Progenitor cell of endocrine pancreas (in vitro differentiated cells): Measurements from ENCODE around the gene ROCK1. TPM values are rescaled to one million over a fixed set of nuclear protein-coding genes. Genes with fewer than 3 reads are reported as not detected.

Source experiments
- DNase-seq: peaks from one replicate; pipeline ENCODE4 v3.0.0; 2021; ENCODE audit warnings: low spot score; ENCODE audit not compliant: unreplicated experiment
- H3K27ac Mint-ChIP-seq: 2 replicates; pipeline ENCODE4 v1.8.0; 2021; ENCODE audit warnings: mild to moderate bottlenecking, moderate library complexity, mixed read lengths
- H3K27me3 Mint-ChIP-seq: 2 replicates; pipeline ENCODE4 v1.8.0; 2021; ENCODE audit warnings: mixed read lengths
- H3K36me3 Mint-ChIP-seq: 2 replicates; pipeline ENCODE4 v1.8.0; 2022; ENCODE audit warnings: mixed read lengths; ENCODE audit not compliant: insufficient read depth
- H3K4me1 Mint-ChIP-seq: 2 replicates; pipeline ENCODE4 v1.8.0; 2021; ENCODE audit warnings: low read depth, mixed read lengths
- H3K4me3 Mint-ChIP-seq: 2 replicates; pipeline ENCODE4 v1.8.0; 2021; ENCODE audit warnings: low read depth, mild to moderate bottlenecking, moderate library complexity, mixed read lengths
- H3K9me3 Mint-ChIP-seq: 2 replicates; pipeline ENCODE4 v1.8.0; 2021; ENCODE audit warnings: low read depth, mixed read lengths
- total RNA-seq: library from RNA; stranded (reverse); gene quantifications from 2 replicates; pipeline ENCODE4 v1.2.1, GENCODE V29; 2021
- TF ChIP-seq, protein P1 (sequence below): fragments of 200-600 bp; sonication (generic); IDR thresholded peaks from one replicate; pipeline ENCODE4 v1.5.0; 2021; ENCODE audit warnings: antibody characterized with exemption, mild to moderate bottlenecking; ENCODE audit not compliant: unreplicated experiment

ROCK1 gene
- total RNA-seq, 1 donor from 2014 or later = 62.0 TPM

DNA sequence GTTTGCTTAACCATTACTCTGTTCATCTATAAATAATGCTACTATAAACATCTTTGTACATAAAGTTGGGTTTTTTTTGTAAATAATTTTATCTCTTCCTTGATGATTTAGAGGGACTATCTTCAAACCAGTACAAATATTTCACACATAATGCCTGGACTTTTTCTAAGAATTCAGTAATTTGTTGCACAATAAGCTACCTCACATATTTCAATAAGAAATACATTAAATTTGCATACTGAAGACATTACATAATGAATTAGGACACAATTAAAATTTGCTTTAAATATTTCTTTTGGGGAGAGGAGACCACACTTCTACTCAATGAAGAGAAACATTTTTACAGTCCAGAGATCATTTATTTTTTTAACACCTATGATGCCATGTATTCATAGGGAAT, 7.2 kb upstream of the ROCK1 start:
- no peak for DNase-seq
- H3K4me3 Mint-ChIP-seq = no peak overlapping the region
- H3K4me1 Mint-ChIP-seq = no peaks in the 10 kb centered on the region
- no peak overlapping the region for H3K27ac Mint-ChIP-seq
- TF ChIP-seq, protein P1, sequence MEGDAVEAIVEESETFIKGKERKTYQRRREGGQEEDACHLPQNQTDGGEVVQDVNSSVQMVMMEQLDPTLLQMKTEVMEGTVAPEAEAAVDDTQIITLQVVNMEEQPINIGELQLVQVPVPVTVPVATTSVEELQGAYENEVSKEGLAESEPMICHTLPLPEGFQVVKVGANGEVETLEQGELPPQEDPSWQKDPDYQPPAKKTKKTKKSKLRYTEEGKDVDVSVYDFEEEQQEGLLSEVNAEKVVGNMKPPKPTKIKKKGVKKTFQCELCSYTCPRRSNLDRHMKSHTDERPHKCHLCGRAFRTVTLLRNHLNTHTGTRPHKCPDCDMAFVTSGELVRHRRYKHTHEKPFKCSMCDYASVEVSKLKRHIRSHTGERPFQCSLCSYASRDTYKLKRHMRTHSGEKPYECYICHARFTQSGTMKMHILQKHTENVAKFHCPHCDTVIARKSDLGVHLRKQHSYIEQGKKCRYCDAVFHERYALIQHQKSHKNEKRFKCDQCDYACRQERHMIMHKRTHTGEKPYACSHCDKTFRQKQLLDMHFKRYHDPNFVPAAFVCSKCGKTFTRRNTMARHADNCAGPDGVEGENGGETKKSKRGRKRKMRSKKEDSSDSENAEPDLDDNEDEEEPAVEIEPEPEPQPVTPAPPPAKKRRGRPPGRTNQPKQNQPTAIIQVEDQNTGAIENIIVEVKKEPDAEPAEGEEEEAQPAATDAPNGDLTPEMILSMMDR = no peak
- peaks cover 4% of the 10 kb centered on the region for H3K27me3 Mint-ChIP-seq
- H3K9me3 Mint-ChIP-seq = no peaks in the 10 kb centered on the region
- no peaks in the 10 kb centered on the region for H3K36me3 Mint-ChIP-seq

DNA sequence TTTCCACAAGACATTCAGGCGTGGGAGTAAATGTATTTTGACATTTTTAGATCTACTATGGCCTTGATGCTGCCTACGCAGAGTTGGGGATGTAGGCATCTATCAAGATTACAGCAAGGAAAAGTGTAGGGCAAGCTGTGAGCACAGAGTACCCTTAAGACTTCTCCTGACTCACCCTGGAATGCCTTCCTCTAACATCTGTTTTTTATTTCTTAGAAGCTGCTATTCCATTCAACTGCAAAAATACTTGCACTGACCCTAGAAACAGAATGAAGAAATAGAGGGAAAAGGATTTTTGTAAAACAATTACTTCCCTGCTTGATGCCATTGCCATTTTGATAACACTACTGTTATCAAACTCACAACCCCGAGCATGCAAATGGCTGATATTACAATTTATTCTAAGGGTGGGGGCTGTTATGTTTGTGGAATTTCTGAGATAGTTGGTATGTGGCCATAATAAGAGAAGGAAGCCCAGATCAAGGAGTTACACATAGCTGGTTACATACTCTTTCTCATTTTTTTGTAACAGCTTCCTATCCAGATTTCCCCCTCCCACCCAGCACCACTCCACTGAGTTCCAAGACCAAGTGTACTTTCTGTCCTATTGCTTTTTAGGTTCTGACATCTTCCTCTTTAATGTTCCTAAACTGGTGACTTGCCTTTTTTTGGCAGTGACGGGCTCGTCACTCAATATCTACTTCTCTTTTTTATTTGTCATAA, 6.0 kb upstream of the ROCK1 start:
- no peaks in the 10 kb centered on the region for H3K9me3 Mint-ChIP-seq
- no peak for DNase-seq
- H3K27ac Mint-ChIP-seq = no peak overlapping the region
- H3K4me3 Mint-ChIP-seq = no peak overlapping the region
- H3K4me1 Mint-ChIP-seq = no peaks in the 10 kb centered on the region
- TF ChIP-seq, protein P1 = no peak
- H3K27me3 Mint-ChIP-seq = peaks cover 4% of the 10 kb centered on the region
- H3K36me3 Mint-ChIP-seq = no peaks in the 10 kb centered on the region

DNA sequence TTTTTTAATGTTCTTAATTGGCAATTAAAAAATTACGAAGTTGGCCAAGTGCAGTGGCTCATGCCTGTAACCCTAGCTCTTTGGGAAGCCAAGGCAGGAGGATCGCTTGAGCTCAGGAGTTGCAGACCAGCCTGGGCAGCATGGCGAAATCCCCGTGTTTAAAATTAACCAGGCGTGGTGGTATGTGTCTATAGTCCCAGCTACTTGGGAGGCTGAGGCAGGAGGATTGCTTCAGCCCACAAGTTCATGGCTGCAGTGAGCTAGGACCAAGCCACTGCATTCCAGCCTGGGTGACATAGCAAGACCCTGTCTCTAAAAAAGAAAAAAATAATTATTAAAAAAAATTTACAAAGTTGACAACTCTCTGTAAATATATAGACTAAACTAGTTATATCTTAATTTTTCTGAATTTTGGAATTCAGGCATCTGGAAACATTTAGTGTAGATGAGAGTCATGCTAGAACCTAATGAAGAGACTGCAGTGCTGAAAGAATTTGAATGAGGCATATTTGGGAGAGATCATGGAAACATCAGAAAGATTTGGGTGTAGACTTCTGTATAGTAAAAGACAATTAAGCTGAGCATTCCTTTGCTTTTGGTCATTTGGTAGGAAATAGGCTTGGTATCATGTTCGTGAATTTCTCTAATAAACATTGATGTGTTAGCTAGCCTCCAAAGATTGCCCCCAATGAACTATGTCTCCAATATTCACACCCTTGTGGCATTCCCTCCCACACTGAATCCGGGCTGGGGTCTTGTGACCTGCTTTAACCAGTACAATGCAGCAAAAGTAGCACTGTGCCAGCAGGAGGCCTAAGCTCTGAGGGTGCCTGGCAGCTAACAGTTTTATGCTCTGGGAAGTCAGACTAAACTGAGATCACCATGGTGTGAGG, 4.2 kb upstream of the ROCK1 start:
- TF ChIP-seq, protein P1 = no peak
- no peaks in the 10 kb centered on the region for H3K9me3 Mint-ChIP-seq
- H3K27me3 Mint-ChIP-seq = peaks cover 4% of the 10 kb centered on the region
- no peaks in the 10 kb centered on the region for H3K36me3 Mint-ChIP-seq
- no peak overlapping the region for H3K4me3 Mint-ChIP-seq
- no peak for DNase-seq
- H3K27ac Mint-ChIP-seq = no peak overlapping the region
- peaks cover 4% of the 10 kb centered on the region for H3K4me1 Mint-ChIP-seq

DNA sequence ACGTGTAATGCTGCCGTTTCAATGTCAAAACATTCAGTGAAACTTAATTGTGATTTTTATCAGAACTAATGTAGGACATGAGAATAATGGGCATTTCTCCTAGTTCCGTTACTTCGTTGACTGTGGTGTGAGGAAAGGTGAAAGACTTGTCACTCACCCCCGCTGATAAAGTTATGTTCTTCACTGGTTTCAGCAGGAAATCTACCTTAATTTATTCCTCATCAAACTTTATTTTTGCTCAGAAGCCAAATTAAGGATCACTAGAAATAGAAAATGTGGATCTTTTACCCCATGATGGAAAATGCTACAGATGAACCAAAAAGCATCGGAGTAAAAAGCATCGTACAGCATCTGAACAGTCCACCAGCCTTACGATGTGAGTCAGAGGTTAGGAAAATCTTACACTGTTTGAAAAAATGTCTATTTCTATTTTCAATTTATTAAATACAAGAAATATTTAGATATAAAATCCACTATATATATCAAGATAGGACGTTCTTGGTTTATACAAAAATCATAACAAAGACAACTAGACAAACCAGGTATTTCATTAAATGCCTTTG, 1.0 kb upstream of the ROCK1 start:
- Mint-ChIP-seq H3K4me1 (peaks cover 6% of the 10 kb centered on the region), H3K36me3 (no peaks in the 10 kb centered on the region), H3K9me3 (no peaks in the 10 kb centered on the region), H3K27me3 (no peaks in the 10 kb centered on the region), H3K4me3 (no peak overlapping the region), H3K27ac (no peak overlapping the region)
- no peak for DNase-seq
- TF ChIP-seq, protein P1 = no peak

DNA sequence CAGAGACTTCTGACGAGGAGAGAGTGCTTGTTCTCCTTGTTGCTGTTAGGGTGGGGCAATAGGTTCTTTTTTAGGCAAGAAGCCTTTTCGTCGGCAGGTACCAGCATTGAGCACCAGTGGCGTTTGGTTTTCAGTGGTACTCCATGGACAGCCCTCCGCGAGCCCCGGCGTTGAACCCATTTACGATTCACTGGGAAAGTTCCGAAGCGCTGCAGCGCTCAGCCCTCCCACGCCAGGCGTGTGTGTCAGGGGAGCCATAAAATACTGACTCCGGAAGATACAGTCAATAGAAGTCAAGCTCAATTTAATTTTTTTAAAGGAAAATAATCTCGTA, 494 bp upstream of the ROCK1 start:
- Mint-ChIP-seq H3K4me1 (peaks cover 11% of the 10 kb centered on the region), H3K27ac (peak overlapping the region; percentile 94), H3K36me3 (no peaks in the 10 kb centered on the region), H3K27me3 (no peaks in the 10 kb centered on the region), H3K9me3 (peaks cover 4% of the 10 kb centered on the region), H3K4me3 (no peak overlapping the region)
- DNase-seq = no peak
- TF ChIP-seq, protein P1 = no peak
